Measurements from ENCODE around the gene MGAT4A. TPM values are rescaled to one million over a fixed set of nuclear protein-coding genes. Genes with fewer than 3 reads are reported as not detected.

The MGAT4A gene
- total and polyA plus RNA-seq, 5 donors from 2014 or later, result 101 to 143 (median 127) TPM

- no peaks in the 10 kb centered on the region for H3K36me3 ChIP-seq (ENCODE audit: control insufficient read depth, insufficient read depth, low read length)
- no peak overlapping the region for H3K27ac ChIP-seq (ENCODE audit: insufficient read depth, low read length, poor library complexity, severe bottlenecking)
- H3K9me3 ChIP-seq (ENCODE audit: control insufficient read depth in 2 of 2, low read length in 2 of 2), result no peaks in the 10 kb centered on the region
- H3K4me1 Mint-ChIP-seq, result peaks cover 3 to 41% (median 22%) of the 10 kb centered on the region in 4 donors
- peaks cover 0 to 2% (median 0%) of the 10 kb centered on the region in 7 donors for H3K9me3 Mint-ChIP-seq
- no peak overlapping the region for H3K27ac Mint-ChIP-seq
- H3K4me3 Mint-ChIP-seq, result no peak overlapping the region
- no peak overlapping the region for H3K4me3 ChIP-seq (ENCODE audit: low read depth, low read length)
- peaks cover 8% of the 10 kb centered on the region for H3K4me1 ChIP-seq (ENCODE audit: control insufficient read depth, insufficient read depth, low read length, poor library complexity, severe bottlenecking)
- no peaks in the 10 kb centered on the region for H3K36me3 Mint-ChIP-seq
- no peaks in the 10 kb centered on the region for H3K27me3 ChIP-seq (ENCODE audit: control insufficient read depth, insufficient read depth, low read length)
- DNase-seq, result no peak
- ATAC-seq (ENCODE audit: low read depth in 2 of 2), result no peak
- H3K27me3 Mint-ChIP-seq, result peaks cover under 1% of the 10 kb centered on the region
These were observed 17.0 kb upstream of the MGAT4A start for GRCh38 chr2:98747888-98748287.

- peaks cover 8% of the 10 kb centered on the region for H3K4me1 ChIP-seq (ENCODE audit: control insufficient read depth, insufficient read depth, low read length, poor library complexity, severe bottlenecking)
- H3K27ac ChIP-seq (ENCODE audit: insufficient read depth, low read length, poor library complexity, severe bottlenecking), result no peak overlapping the region
- Mint-ChIP-seq H3K27ac (no peak overlapping the region), H3K4me3 (peak overlapping the region in 1 of 4 donors; percentile 43), H3K9me3 (peaks cover 0 to 2% (median 0%) of the 10 kb centered on the region in 7 donors), H3K36me3 (no peaks in the 10 kb centered on the region), H3K4me1 (peaks cover 3 to 52% (median 20%) of the 10 kb centered on the region in 4 donors), H3K27me3 (no peaks in the 10 kb centered on the region)
- no peaks in the 10 kb centered on the region for H3K9me3 ChIP-seq (ENCODE audit: control insufficient read depth in 2 of 2, low read length in 2 of 2)
- H3K27me3 ChIP-seq (ENCODE audit: control insufficient read depth, insufficient read depth, low read length), result no peaks in the 10 kb centered on the region
- H3K4me3 ChIP-seq (ENCODE audit: low read depth, low read length), result no peak overlapping the region
- no peak for ATAC-seq (ENCODE audit: low read depth in 2 of 2)
- DNase-seq, result no peak
- no peaks in the 10 kb centered on the region for H3K36me3 ChIP-seq (ENCODE audit: control insufficient read depth, insufficient read depth, low read length)
These were observed 15.5 kb upstream of the MGAT4A start for GRCh38 chr2:98746426-98746825.

- no peak overlapping the region for H3K4me3 Mint-ChIP-seq
- H3K9me3 Mint-ChIP-seq, result peaks cover 0 to 2% (median 0%) of the 10 kb centered on the region in 7 donors
- no peaks in the 10 kb centered on the region for H3K9me3 ChIP-seq (ENCODE audit: control insufficient read depth in 2 of 2, low read length in 2 of 2)
- no peak overlapping the region for H3K27ac ChIP-seq (ENCODE audit: insufficient read depth, low read length, poor library complexity, severe bottlenecking)
- DNase-seq (no peak), ATAC-seq (ENCODE audit: low read depth in 2 of 2) (no peak)
- no peaks in the 10 kb centered on the region for H3K27me3 Mint-ChIP-seq
- no peaks in the 10 kb centered on the region for H3K36me3 ChIP-seq (ENCODE audit: control insufficient read depth, insufficient read depth, low read length)
- no peaks in the 10 kb centered on the region for H3K27me3 ChIP-seq (ENCODE audit: control insufficient read depth, insufficient read depth, low read length)
- H3K4me1 ChIP-seq (ENCODE audit: control insufficient read depth, insufficient read depth, low read length, poor library complexity, severe bottlenecking), result peaks cover 8% of the 10 kb centered on the region
- no peak overlapping the region for H3K4me3 ChIP-seq (ENCODE audit: low read depth, low read length)
- peak overlapping the region; percentile 14 to 69 (median 31) for H3K27ac Mint-ChIP-seq
- H3K36me3 Mint-ChIP-seq, result no peaks in the 10 kb centered on the region
- H3K4me1 Mint-ChIP-seq, result peaks cover 3 to 59% (median 22%) of the 10 kb centered on the region in 4 donors
These were observed 13.7 kb upstream of the MGAT4A start for GRCh38 chr2:98744595-98744994.

- Mint-ChIP-seq H3K4me1 (peaks cover 3 to 60% (median 21%) of the 10 kb centered on the region in 4 donors), H3K36me3 (no peaks in the 10 kb centered on the region), H3K27me3 (no peaks in the 10 kb centered on the region), H3K4me3 (no peak overlapping the region), H3K9me3 (peaks cover 0 to 2% (median 0%) of the 10 kb centered on the region in 7 donors), H3K27ac (peak overlapping the region; percentile 31 to 74 (median 69))
- no peaks in the 10 kb centered on the region for H3K36me3 ChIP-seq (ENCODE audit: control insufficient read depth, insufficient read depth, low read length)
- H3K4me1 ChIP-seq (ENCODE audit: control insufficient read depth, insufficient read depth, low read length, poor library complexity, severe bottlenecking), result peaks cover 8% of the 10 kb centered on the region
- ATAC-seq (ENCODE audit: low read depth in 2 of 2) (no peak), DNase-seq (no peak)
- H3K27me3 ChIP-seq (ENCODE audit: control insufficient read depth, insufficient read depth, low read length), result peaks cover 1% of the 10 kb centered on the region
- no peak overlapping the region for H3K4me3 ChIP-seq (ENCODE audit: low read depth, low read length)
- no peak overlapping the region for H3K27ac ChIP-seq (ENCODE audit: insufficient read depth, low read length, poor library complexity, severe bottlenecking)
- no peaks in the 10 kb centered on the region for H3K9me3 ChIP-seq (ENCODE audit: control insufficient read depth in 2 of 2, low read length in 2 of 2)
These were observed 12.9 kb upstream of the MGAT4A start for GRCh38 chr2:98743835-98744234.

- peaks cover 26% of the 10 kb centered on the region for H3K4me1 ChIP-seq (ENCODE audit: control insufficient read depth, insufficient read depth, low read length, poor library complexity, severe bottlenecking)
- no peak overlapping the region for H3K27ac ChIP-seq (ENCODE audit: insufficient read depth, low read length, poor library complexity, severe bottlenecking)
- DNase-seq (no peak), ATAC-seq (ENCODE audit: low read depth in 2 of 2) (no peak)
- no peaks in the 10 kb centered on the region for H3K36me3 Mint-ChIP-seq
- H3K4me3 ChIP-seq (ENCODE audit: low read depth, low read length), result no peak overlapping the region
- H3K9me3 Mint-ChIP-seq, result no peaks in the 10 kb centered on the region
- H3K4me1 Mint-ChIP-seq, result peaks cover 12 to 73% (median 29%) of the 10 kb centered on the region in 4 donors
- no peaks in the 10 kb centered on the region for H3K27me3 Mint-ChIP-seq
- H3K36me3 ChIP-seq (ENCODE audit: control insufficient read depth, insufficient read depth, low read length), result no peaks in the 10 kb centered on the region
- peaks cover 1% of the 10 kb centered on the region for H3K27me3 ChIP-seq (ENCODE audit: control insufficient read depth, insufficient read depth, low read length)
- H3K27ac Mint-ChIP-seq, result peak overlapping the region; percentile 43 to 77 (median 51)
- no peak overlapping the region for H3K4me3 Mint-ChIP-seq
- H3K9me3 ChIP-seq (ENCODE audit: control insufficient read depth in 2 of 2, low read length in 2 of 2), result no peaks in the 10 kb centered on the region
These were observed 8.1 kb upstream of the MGAT4A start for GRCh38 chr2:98739020-98739419.

GRCh38 chr2:98738304-98738703 lies 7.4 kb upstream of the MGAT4A start:
- H3K4me3 Mint-ChIP-seq, result peak overlapping the region in 1 of 4 donors; percentile 10
- no peak overlapping the region for H3K27ac ChIP-seq (ENCODE audit: insufficient read depth, low read length, poor library complexity, severe bottlenecking)
- H3K4me3 ChIP-seq (ENCODE audit: low read depth, low read length), result no peak overlapping the region
- ATAC-seq (ENCODE audit: low read depth in 2 of 2) (no peak), DNase-seq (no peak)
- peaks cover 26% of the 10 kb centered on the region for H3K4me1 ChIP-seq (ENCODE audit: control insufficient read depth, insufficient read depth, low read length, poor library complexity, severe bottlenecking)
- H3K9me3 Mint-ChIP-seq, result no peaks in the 10 kb centered on the region
- H3K36me3 ChIP-seq (ENCODE audit: control insufficient read depth, insufficient read depth, low read length), result no peaks in the 10 kb centered on the region
- H3K27me3 Mint-ChIP-seq, result no peaks in the 10 kb centered on the region
- no peaks in the 10 kb centered on the region for H3K36me3 Mint-ChIP-seq
- H3K27me3 ChIP-seq (ENCODE audit: control insufficient read depth, insufficient read depth, low read length), result peaks cover 1% of the 10 kb centered on the region
- H3K9me3 ChIP-seq (ENCODE audit: control insufficient read depth in 2 of 2, low read length in 2 of 2), result no peaks in the 10 kb centered on the region
- H3K4me1 Mint-ChIP-seq, result peaks cover 8 to 76% (median 26%) of the 10 kb centered on the region in 4 donors
- peak overlapping the region; percentile 51 to 77 (median 67) for H3K27ac Mint-ChIP-seq

GRCh38 chr2:98737848-98738247 lies 6.9 kb upstream of the MGAT4A start:
- ATAC-seq (ENCODE audit: low read depth in 2 of 2) (no peak), DNase-seq (no peak)
- Mint-ChIP-seq H3K4me3 (peak overlapping the region in 1 of 4 donors; percentile 46), H3K27ac (peak overlapping the region; percentile 67 to 84 (median 77)), H3K27me3 (no peaks in the 10 kb centered on the region), H3K4me1 (peaks cover 11 to 79% (median 29%) of the 10 kb centered on the region in 4 donors), H3K36me3 (no peaks in the 10 kb centered on the region), H3K9me3 (no peaks in the 10 kb centered on the region)
- Histone ChIP-seq H3K4me1 (ENCODE audit: control insufficient read depth, insufficient read depth, low read length, poor library complexity, severe bottlenecking) (peaks cover 26% of the 10 kb centered on the region), H3K36me3 (ENCODE audit: control insufficient read depth, insufficient read depth, low read length) (no peaks in the 10 kb centered on the region), H3K27ac (ENCODE audit: insufficient read depth, low read length, poor library complexity, severe bottlenecking) (no peak overlapping the region), H3K4me3 (ENCODE audit: low read depth, low read length) (no peak overlapping the region), H3K9me3 (ENCODE audit: control insufficient read depth in 2 of 2, low read length in 2 of 2) (no peaks in the 10 kb centered on the region), H3K27me3 (ENCODE audit: control insufficient read depth, insufficient read depth, low read length) (peaks cover 1% of the 10 kb centered on the region)

- H3K9me3 ChIP-seq (ENCODE audit: control insufficient read depth in 2 of 2, low read length in 2 of 2), result no peaks in the 10 kb centered on the region
- peaks cover 1% of the 10 kb centered on the region for H3K27me3 ChIP-seq (ENCODE audit: control insufficient read depth, insufficient read depth, low read length)
- peaks cover 20 to 81% (median 40%) of the 10 kb centered on the region in 4 donors for H3K4me1 Mint-ChIP-seq
- H3K4me1 ChIP-seq (ENCODE audit: control insufficient read depth, insufficient read depth, low read length, poor library complexity, severe bottlenecking), result peaks cover 37% of the 10 kb centered on the region
- peaks cover 0 to 1% (median 0%) of the 10 kb centered on the region in 7 donors for H3K9me3 Mint-ChIP-seq
- H3K4me3 Mint-ChIP-seq, result peak overlapping the region; percentile 1 to 62 (median 32)
- no peaks in the 10 kb centered on the region for H3K36me3 Mint-ChIP-seq
- H3K27ac Mint-ChIP-seq, result peak overlapping the region; percentile 73 to 84 (median 77)
- ATAC-seq (ENCODE audit: low read depth in 2 of 2), result peak; percentile 73 to 79
- DNase-seq, result peak in 2 of 3 donors; percentile 30 to 75
- H3K4me3 ChIP-seq (ENCODE audit: low read depth, low read length), result no peak overlapping the region
- H3K27ac ChIP-seq (ENCODE audit: insufficient read depth, low read length, poor library complexity, severe bottlenecking), result no peak overlapping the region
- no peaks in the 10 kb centered on the region for H3K36me3 ChIP-seq (ENCODE audit: control insufficient read depth, insufficient read depth, low read length)
- H3K27me3 Mint-ChIP-seq, result no peaks in the 10 kb centered on the region
These were observed 5.5 kb upstream of the MGAT4A start for GRCh38 chr2:98736464-98736889.
